ENCODE results near the gene DGKH. TPM values are rescaled to one million over a fixed set of nuclear protein-coding genes. Genes with fewer than 3 reads are reported as not detected.

The DGKH gene
- total and polyA plus RNA-seq, 2 donors from 2014 or later, result 1.7 to 28.8 TPM

- intact Hi-C loops (cut with DNase I), result no loop called here
- H3K27me3 ChIP-seq (ENCODE audit: control insufficient read depth, insufficient read depth, low read length), result no peaks in the 10 kb centered on the region
- H3K4me1 ChIP-seq (ENCODE audit: control insufficient read depth in 2 of 3, insufficient read depth in 2 of 3, low read depth in 1 of 3, low read length in 3 of 3), result no peaks in the 10 kb centered on the region
- no peak overlapping the region for H3K4me3 ChIP-seq (ENCODE audit: low read length in 3 of 3)
- H3K9ac ChIP-seq (ENCODE audit: low read length in 3 of 3), result no peak overlapping the region
- no peak overlapping the region for H3K27ac ChIP-seq (ENCODE audit: low read depth in 2 of 2, low read length in 2 of 2)
- FAIRE-seq (no peak), DNase-seq (no peak)
- no peak for TF ChIP-seq CTCF (IDR thresholded peaks at IDR 0.05; ENCODE audit: borderline replicate concordance, extremely low read depth, insufficient read depth)
- peaks cover 0 to 4% (median 0%) of the 10 kb centered on the region in 3 donors for H3K36me3 ChIP-seq (ENCODE audit: control insufficient read depth in 2 of 3, insufficient read depth in 3 of 3, low read length in 3 of 3)
- H3K9me3 ChIP-seq (ENCODE audit: control insufficient read depth in 2 of 3, insufficient read depth in 1 of 3, low read length in 3 of 3), result no peaks in the 10 kb centered on the region
These were observed 125.4 kb downstream of the DGKH start for GRCh38 chr13:42173789-42174343.

- FAIRE-seq (no peak), DNase-seq (no peak)
- TF ChIP-seq CTCF (IDR thresholded peaks at IDR 0.05; ENCODE audit: borderline replicate concordance, extremely low read depth, insufficient read depth), result no peak
- intact Hi-C loops (cut with DNase I), result no loop called here
- Histone ChIP-seq H3K9me3 (ENCODE audit: control insufficient read depth in 2 of 3, insufficient read depth in 1 of 3, low read length in 3 of 3) (no peaks in the 10 kb centered on the region), H3K9ac (ENCODE audit: low read length in 3 of 3) (no peak overlapping the region), H3K36me3 (ENCODE audit: control insufficient read depth in 2 of 3, insufficient read depth in 3 of 3, low read length in 3 of 3) (peaks cover 0 to 4% (median 0%) of the 10 kb centered on the region in 3 donors), H3K27ac (ENCODE audit: low read depth in 2 of 2, low read length in 2 of 2) (no peak overlapping the region), H3K4me3 (ENCODE audit: low read length in 3 of 3) (no peak overlapping the region), H3K27me3 (ENCODE audit: control insufficient read depth, insufficient read depth, low read length) (no peaks in the 10 kb centered on the region), H3K4me1 (ENCODE audit: control insufficient read depth in 2 of 3, insufficient read depth in 2 of 3, low read depth in 1 of 3, low read length in 3 of 3) (no peaks in the 10 kb centered on the region)
These were observed 126.1 kb downstream of the DGKH start for GRCh38 chr13:42174344-42175162.

- DNase-seq, result no peak
- H3K4me1 ChIP-seq (ENCODE audit: control insufficient read depth in 2 of 3, insufficient read depth in 2 of 3, low read depth in 1 of 3, low read length in 3 of 3), result no peaks in the 10 kb centered on the region
- H3K36me3 ChIP-seq (ENCODE audit: control insufficient read depth in 2 of 3, insufficient read depth in 3 of 3, low read length in 3 of 3), result peaks cover 0 to 4% (median 0%) of the 10 kb centered on the region in 3 donors
- no peak overlapping the region for H3K9ac ChIP-seq (ENCODE audit: low read length in 3 of 3)
- no peak for FAIRE-seq
- no peaks in the 10 kb centered on the region for H3K27me3 ChIP-seq (ENCODE audit: control insufficient read depth, insufficient read depth, low read length)
- H3K27ac ChIP-seq (ENCODE audit: low read depth in 2 of 2, low read length in 2 of 2), result no peak overlapping the region
- H3K4me3 ChIP-seq (ENCODE audit: low read length in 3 of 3), result no peak overlapping the region
- intact Hi-C loops (cut with DNase I), result no loop called here
- TF ChIP-seq CTCF (IDR thresholded peaks at IDR 0.05; ENCODE audit: borderline replicate concordance, extremely low read depth, insufficient read depth), result no peak
- H3K9me3 ChIP-seq (ENCODE audit: control insufficient read depth in 2 of 3, insufficient read depth in 1 of 3, low read length in 3 of 3), result no peaks in the 10 kb centered on the region
These were observed 127.8 kb downstream of the DGKH start for GRCh38 chr13:42176294-42176693.
